ENCODE data around the gene SH3RF3. TPM values are rescaled to one million over a fixed set of nuclear protein-coding genes. Genes with fewer than 3 reads are reported as not detected.
"Not testable (repeated sequence)": the region's sequence is repeated elsewhere in the genome, so short reads cannot be mapped to it uniquely, and the experiment has no call there.

The SH3RF3 gene
- 7.5 TPM for total RNA-seq (ENCODE audit: insufficient read depth, low replicate concordance)

DNA sequence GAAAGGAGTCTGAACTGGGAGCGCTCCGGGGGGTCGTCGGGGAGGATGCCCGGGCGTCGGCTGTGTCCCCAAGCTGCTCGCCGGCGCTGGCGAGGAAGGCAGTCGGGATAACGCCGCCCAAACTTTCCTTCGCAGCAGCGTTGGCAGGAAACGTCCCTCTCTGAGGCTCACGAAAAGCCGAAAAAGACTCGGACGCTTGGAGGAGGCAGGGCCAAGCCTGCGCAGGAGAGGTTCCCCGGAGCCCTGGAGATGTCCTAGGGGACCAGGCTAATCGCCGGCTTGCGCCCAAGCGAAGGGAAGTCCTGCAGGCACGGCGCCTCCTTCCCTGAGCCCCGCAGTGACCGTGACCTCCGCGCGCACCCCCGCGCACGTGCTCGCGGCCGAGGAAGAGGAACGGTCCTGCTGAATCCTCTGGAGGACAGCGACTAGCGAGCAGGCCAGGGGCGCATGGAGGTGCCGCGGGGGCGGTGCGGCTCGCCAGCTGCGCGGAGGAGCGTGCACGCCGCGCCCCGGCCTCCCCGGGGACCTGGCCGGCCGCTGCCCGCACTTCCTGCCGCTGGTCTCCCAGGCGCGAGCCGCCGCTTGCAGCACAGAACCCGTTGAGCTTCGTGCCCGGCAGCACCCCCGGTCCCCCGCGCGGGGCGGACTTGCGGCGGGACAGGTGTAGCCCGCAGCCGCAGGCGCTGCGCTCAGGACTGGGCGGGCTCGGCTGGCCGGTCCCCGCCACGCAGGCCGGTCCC, at the start of gene SH3RF3:
Gene SH3RF3, plus strand, starts transcription at position 590 of the 740 bp plus-strand sequence.
- DNase-seq (ENCODE audit: low spot score) = peak; percentile 56

DNA sequence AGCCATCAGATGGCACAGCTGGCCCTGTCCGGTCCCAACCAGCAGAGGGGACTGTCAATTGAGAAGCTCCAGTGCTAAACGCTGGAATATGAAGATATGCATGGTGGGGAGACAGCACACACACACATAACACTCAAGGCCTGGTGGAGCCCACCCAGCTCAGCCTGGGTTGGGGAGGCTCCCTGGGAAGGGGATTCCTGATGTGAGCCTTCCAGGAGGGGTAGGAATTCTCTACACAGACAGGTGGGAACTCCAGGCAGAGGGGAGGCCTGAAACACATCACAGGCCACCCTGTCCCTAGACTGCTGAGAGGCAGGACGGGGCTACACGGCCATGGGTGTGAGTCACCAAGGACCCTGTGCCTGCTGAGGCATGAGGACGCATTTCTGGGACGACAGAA, 49.4 kb upstream of the SH3RF3 start:
- DNase-seq (ENCODE audit: low spot score) = no peak

DNA sequence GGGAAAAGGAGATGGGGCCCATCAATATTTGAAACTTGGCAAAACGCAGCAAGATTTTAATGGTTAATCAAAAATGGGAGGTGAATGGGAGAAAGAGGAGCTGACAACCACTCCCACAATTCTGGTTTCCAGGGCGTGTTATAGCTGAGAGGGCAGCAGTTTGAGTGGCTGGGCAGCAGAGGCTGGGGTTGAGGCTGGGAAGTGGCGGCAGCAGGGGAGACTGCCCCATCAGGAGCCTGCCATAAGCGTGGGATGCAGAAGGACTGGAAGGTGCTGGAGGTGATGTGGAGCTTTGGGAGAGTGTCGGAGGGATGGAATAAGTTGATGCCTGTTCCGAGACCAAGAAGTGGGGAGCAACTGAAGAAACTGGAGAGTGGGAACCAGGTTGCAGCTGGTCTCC, 48.9 kb upstream of the SH3RF3 start:
- DNase-seq (ENCODE audit: low spot score) = no peak

DNA sequence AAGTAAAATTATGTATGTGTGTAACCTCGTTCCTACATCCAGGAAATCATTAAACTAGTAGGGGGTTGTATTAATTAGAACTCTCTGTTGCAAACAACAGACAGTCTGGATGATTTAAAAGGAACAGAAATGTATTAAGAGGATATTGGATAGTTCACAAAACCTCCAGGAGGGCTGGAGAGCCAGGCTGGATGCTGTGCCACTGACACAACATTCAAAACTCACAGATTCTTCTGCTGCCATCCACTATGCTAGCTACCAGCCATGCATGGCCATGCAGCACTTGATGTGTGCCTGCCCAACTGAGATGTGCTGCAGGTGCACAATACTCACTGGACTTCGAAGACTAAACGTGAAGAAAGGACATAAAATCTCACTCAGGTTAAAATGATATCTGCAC, 48.2 kb upstream of the SH3RF3 start:
- DNase-seq (ENCODE audit: low spot score) = no peak

DNA sequence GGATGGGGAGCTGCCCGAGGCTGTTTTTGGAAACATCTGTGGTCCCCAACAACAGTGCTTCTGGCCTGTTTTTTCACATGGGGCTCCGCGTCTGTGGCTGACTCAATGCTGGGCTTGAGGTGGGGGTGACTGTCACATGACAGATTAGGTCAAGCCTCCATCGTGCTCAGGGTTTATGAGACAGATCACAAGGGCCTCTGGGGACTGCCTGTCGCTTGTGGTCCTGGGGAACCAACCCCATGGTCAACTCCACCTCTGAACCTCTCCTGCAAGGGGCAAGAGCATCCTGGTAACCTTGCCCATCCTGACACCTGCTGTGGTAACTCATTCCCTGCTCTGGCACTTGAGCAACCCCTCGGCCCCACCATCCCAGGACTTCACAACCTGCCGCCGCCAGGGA, 47.6 kb upstream of the SH3RF3 start:
- DNase-seq (ENCODE audit: low spot score) = no peak

DNA sequence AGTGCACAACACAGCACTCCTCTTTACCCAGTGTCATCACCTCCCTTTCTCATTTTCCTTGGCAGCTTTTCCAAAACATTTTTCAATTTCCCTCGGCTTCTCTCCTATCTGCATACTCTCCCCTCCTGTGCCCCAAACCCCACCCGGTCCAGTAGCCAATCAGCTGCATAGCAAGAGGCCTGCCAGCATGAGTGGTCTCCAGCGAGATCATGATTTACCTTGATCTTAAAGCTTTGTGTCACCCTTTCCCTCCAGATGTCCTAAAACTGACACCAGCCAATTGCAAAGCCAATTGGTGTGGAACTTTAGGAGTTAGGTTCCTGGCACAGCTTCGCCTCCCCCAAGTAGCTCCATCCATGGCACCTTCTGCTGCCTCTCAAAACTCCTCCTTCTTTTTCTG, 45.2 kb upstream of the SH3RF3 start:
- no peak for DNase-seq (ENCODE audit: low spot score)

DNA sequence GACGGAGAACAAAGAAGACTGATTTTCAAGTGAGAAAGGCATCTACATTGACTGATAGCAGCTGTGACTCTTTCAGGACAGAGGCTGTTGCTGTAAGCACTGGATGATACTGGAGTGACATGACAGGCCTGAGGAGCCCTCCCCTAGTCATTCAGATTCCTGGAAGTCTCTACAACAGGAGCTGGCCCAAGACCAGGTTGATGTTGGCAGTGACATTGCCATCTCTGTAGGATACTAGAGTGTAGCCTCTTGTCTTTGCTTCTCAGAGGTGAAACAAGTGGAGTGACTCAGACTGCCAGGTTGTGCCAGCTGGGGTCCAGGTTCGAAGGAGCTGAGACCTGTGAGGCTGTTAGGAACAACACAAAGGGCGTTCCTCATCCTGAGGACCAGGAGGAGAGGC, 44.7 kb upstream of the SH3RF3 start:
- DNase-seq (ENCODE audit: low spot score) = no peak

DNA sequence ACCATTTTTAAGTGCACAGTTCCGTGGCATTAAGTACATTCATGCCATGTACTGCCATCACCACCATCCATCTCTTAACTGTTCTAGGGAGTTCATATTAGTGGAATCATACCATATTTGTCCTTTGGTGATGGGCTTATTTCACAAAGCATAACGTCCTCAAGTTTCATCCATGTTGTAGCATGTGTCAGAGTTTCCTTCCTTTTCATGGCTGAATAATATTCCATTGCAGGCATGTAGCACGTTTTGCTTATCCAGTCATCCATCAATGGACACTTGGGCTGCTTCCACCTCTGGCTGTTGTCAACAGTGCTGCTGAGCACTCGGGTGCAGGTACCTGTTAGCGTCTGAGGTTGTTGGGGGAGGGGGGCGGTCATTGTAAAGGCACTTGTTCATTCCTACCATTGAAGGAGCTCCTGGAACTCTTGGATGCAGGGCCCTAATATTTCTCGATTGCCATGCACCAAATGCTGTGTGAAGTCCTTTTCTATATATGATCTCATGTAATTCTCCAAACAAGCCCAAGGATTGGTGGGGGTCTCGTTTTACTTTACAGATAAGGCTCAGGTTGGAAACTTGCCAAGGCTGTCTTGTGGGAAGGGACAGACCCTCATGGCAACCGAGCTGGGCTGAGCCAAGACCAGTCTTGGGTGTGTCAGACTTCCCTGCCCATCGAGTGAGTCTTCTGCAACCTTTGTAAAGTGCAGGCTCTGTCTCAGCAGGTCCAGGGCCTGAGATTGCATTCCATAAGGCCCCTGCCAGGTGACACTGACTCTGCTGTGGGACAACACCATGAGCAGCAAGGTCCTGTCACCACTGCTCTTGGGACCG, 42.9 kb upstream of the SH3RF3 start:
- DNase-seq (ENCODE audit: low spot score) = no peak

DNA sequence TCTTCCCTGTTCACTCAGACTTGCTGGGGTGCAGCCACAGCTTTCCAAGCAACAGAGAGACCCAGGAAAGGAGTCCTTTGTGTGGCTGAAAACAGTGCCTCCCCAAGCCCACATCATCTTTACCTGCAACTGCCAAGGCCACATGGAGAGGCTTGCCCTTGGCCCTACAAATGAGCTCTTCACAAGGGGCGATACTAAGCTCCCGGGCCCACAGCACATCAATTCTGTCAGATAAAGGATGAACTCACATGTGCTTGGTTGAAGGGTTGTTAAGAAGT, 42.3 kb upstream of the SH3RF3 start:
- no peak for DNase-seq (ENCODE audit: low spot score)

DNA sequence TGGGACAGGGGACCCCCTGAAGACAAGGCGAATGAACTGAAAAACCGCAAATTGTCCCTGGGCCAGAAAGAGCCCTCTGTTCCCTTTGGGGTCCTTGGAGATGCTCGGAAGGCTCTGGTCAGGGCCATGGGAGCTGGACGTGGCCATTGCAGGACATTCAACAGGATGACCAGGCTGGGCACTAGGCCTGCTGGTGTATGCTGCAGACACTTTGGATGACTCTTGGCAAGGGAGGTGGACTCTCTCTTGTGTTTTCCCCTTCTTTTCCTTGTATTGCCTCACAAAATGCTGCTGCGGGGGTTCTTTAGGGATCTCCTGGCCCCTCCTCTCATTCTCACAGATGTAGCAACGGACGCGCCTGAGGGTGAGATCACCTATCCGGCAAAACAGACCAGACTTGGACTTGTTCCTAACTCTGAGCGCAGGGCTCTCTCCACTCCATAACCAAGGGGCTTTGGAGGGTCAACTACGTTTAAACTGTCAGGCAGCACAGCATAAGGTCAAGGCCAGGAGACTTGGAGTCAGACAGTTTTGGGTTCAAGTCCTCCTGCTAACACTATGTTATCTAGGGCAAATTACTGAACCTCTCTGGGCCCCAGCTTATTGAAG, 41.8 kb upstream of the SH3RF3 start:
- no peak for DNase-seq (ENCODE audit: low spot score)

DNA sequence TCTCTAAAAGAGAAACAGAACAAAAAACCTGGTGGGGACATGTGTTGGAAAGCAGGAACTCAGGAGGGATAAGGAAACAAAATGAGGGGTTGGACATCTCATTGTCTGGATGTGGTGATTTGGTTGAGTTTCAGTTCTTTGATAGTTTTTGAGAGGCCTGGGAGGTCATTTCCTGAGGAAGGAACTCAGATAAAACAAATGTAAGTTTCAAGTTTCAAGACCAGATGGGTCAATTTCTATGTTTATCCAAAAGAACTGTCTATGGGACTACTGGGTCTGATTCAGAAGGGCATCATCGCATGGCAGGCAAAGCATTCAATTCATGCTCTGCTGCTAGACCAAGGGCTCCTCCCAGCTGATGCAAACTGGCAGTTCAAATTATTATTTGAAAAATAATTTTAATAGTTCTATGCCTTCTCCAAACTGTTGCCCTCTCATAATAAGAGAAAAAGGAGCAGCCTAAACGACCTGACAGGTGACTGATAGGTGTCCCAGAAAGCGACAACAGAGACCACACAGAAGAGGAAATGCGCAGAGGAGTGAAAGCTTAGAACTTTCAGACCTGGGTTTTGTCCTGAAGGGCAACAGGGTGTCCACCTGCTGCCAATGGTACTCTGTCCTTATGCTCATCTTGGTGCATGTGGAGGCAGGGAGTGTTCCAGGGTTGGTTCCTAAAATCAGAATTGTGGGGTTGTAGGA, 39.3 kb upstream of the SH3RF3 start:
- DNase-seq (ENCODE audit: low spot score) = no peak

DNA sequence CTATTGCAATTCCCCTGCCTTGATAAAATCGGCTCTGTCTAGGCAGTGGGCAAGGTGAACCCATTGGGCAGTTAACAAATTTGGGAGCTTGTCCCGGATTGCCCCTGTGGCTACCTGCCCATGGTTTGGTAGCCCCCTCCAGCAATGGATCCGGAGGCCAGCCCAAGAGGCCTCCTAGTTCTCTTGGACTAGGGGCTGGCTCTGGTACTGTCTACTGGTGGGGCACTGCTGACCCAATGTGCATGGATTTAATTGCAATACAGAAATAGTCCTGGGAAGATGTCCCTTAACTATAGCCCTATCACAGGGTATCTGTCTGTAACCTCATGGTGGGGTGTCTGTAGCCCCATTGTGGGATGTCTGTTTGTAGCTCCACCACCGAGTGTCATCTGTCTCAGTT, 37.5 kb upstream of the SH3RF3 start:
- no peak for DNase-seq (ENCODE audit: low spot score)

DNA sequence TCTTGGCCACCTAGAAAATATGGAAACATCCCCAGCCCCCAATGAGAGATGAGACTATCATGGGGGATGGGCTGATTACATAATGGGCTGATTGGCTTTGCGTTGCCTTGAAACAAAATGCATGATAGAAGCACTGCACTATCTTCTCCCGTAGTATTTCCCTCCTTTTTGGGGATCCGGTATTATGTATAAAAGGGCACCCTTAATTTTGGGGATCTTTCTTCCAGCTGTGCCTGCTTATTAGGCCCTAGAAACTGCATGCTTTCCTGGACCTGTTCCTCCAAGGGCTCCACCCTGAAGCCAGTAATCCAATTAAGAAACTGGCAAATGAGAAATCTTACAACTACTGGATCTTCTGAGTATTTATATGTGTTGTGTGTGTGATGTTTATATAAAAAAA, 34.9 kb upstream of the SH3RF3 start:
- DNase-seq (ENCODE audit: low spot score) = no peak

DNA sequence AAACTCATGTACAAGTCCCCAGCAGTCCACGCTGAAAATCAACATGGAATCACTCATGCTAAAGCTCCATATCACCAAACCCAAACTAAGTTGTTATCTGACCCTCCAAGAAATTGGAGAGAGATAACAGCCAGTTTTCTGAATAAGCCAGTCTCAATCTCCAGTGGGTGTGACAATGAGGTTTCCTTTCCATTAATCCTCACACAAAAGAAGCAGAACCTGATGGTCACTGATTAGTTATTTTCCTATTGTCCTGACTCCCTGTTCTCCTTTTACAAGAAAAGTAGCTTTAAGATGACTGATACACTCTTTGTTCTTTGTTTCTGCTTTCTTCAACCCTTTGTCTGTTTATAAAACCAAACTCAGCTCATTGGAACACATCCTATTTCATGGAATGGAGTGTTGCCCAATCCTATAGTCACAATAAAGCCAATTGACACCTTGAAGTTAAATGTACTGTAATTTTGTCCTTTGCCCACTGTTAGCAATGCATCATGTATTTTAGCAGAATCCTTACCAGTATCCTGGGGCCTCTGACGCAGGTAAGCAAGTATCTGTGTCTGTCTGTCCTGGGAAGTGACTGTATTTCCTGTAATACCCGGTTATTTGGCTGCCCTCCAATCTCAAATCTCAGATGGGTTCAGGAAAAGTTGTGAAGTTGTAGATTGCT, 30.6 kb upstream of the SH3RF3 start:
- no peak for DNase-seq (ENCODE audit: low spot score)

DNA sequence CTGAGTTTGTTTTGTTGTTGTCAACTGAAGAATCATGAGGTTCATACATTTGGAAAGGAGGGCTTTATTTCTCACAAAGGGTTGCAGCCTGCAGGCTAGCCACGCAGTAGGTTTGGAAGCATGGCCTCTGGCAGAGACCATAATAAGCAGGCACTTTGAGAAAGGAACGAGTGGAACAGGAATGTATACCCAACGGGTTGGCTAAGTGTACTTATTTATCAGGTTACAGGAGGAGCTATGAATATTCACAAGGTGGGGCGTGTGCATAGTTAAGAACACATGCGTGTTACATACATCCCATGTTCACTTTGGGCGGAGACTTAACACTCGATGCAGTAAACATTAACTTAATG, 30.1 kb upstream of the SH3RF3 start:
- no peak for DNase-seq (ENCODE audit: low spot score)

DNA sequence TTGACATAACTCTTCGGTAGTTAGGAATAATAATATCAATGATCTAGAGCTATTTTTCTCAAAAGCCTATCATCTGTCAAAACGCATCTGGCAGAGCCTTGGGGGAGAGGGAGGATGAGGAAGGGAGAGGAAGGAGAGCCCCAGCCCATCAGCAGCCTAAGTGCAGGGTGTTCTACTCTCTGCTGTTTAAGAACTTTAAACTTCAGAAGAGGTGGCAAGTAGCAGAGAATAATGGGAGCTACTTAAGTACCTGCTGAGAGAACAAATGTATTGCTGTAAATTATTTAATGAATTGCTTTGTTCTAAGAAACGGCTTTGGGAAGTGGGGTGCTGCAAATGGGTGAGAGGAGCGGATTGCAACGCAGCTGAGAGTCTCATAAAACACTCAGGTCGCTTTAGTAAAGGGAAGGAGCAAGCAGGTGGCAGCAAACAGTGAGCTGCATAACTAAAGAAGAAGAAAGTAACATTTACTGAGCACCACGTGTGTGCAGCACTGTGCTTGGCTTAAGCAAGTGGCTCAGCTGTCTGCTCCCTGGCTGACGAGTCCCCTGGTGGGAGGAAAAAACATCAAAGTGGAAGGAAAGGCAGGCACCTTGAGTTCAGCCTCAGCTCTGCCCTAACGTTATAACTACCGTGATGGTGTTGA, 26.3 kb upstream of the SH3RF3 start:
- DNase-seq (ENCODE audit: low spot score) = no peak

DNA sequence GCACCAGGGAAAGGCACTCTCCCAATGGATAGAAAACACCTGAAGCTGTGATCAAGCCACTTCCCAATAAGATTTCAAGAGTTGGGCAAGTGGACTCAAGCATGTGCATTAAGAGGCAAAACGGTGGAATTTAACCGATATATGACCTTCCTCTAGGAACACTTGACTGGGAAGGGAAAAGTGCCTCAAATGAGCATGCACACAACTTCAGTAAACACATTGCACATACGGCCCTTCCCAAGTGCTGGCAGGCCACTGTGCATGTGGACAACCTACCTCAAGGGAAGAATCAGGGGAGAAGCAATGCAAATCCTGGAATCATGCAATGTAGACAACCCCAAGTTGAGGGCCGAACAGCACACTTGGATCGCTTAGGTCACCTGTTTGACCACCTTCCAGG, 23.9 kb upstream of the SH3RF3 start:
- no peak for DNase-seq (ENCODE audit: low spot score)

DNA sequence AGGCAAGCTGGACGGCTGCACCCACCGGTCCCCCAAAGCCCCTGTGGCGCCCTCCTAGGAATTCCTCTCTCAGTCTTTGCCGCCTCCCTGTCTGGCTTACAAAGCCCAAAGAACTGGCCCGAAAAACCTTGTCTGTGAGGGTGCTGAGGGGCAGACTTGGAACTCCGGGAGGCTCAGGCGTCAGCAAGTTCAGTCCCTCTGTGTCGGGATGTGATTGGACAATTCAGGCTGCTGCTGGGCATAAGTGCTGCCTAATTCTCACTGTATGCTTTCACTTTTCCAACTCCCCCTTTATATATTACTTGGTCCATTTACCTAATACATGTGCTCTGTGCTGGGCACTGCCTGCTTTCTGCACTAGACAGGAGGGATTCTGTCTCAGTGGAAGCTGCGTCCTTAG, 20.3 kb upstream of the SH3RF3 start:
- DNase-seq (ENCODE audit: low spot score) = no peak

DNA sequence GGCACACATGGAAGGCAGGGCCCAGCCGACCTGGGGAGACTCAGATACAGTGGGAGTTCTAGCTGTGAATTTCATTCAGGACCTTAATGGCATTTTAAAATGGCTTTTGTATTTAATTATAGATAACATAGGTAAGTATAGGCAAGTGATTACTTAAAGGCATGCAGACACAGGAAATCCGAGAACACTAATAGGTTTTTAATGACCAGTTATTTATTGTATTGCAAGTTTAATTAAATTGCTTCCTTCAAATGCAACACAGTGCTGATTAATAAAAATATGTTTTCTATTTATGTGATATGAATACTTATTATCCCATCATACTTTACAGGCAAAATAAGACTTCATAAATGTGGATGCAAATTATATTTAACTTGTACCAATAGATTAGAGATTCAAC, 19.7 kb upstream of the SH3RF3 start:
- DNase-seq (ENCODE audit: low spot score) = no peak

DNA sequence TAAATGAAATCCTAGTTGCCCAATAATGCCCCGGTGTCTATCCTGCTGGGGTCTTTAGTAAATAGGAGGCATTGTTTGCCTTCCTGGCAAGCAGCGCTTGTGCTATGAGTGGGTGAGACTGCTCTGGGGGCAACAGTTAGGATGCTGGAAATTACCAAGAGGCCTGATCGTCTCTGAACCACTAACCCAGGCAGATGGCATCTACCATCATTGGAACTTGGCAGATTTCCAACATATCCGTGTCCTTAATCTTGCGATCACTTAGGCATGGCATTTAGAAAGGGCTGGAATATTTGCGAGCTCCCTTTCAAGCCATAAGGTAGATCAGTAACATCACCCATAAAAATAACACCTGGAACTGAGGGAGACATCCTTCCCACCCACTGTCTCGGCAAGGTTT, 18.8 kb upstream of the SH3RF3 start:
- no peak for DNase-seq (ENCODE audit: low spot score)

DNA sequence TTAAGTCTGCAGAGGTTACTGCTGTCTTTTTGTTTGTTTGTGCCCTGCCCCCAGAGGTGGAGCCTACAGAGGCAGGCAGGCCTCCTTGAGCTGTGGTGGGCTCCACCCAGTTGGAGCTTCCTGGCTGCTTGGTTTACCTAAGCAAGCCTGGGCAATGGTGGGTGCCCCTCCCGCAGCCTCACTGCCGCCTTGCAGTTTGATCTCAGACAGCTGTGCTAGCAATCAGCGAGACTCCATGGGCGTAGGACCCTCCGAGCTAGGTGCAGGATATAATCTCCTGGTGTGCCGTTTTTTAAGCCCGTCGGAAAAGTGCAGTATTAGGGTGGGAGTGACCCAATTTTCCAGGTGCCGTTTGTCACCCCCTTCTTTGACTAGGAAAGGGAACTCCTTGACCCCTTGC, 11.8 kb upstream of the SH3RF3 start:
- DNase-seq (ENCODE audit: low spot score) = not testable (repeated sequence)

Data from umbilical cord (tissue), 2 donors.